ENCODE results near the gene RFTN1.

GRCh38 chr3:16280671-16281070 is 232.8 kb downstream of the RFTN1 start:
- TF ChIP-seq, protein P1, sequence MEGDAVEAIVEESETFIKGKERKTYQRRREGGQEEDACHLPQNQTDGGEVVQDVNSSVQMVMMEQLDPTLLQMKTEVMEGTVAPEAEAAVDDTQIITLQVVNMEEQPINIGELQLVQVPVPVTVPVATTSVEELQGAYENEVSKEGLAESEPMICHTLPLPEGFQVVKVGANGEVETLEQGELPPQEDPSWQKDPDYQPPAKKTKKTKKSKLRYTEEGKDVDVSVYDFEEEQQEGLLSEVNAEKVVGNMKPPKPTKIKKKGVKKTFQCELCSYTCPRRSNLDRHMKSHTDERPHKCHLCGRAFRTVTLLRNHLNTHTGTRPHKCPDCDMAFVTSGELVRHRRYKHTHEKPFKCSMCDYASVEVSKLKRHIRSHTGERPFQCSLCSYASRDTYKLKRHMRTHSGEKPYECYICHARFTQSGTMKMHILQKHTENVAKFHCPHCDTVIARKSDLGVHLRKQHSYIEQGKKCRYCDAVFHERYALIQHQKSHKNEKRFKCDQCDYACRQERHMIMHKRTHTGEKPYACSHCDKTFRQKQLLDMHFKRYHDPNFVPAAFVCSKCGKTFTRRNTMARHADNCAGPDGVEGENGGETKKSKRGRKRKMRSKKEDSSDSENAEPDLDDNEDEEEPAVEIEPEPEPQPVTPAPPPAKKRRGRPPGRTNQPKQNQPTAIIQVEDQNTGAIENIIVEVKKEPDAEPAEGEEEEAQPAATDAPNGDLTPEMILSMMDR (IDR thresholded peaks at IDR 0.05; ENCODE audit: extremely low read depth in 1 of 2, insufficient read depth in 1 of 2, low read depth in 1 of 2, low read length in 2 of 2), result no peak
- TF ChIP-seq POLR2A (IDR thresholded peaks at IDR 0.05; ENCODE audit: low read depth, low read length), result no peak
- TF ChIP-seq MYC (IDR thresholded peaks at IDR 0.05; ENCODE audit: low read depth, low read length), result no peak
- TF ChIP-seq POLR2AphosphoS5 (IDR thresholded peaks at IDR 0.05; ENCODE audit: insufficient read depth, low read depth, low read length), result no peak
- TF ChIP-seq GATA2 (IDR thresholded peaks at IDR 0.05; ENCODE audit: insufficient read depth, insufficient read length, low read depth, low read length), result no peak
- no peak for TF ChIP-seq FOS (IDR thresholded peaks at IDR 0.05; ENCODE audit: borderline replicate concordance, insufficient read depth, low read length)
- TF ChIP-seq MAX (IDR thresholded peaks at IDR 0.05; ENCODE audit: insufficient read depth, insufficient read length), result no peak
- TF ChIP-seq EZH2 (IDR thresholded peaks at IDR 0.05; ENCODE audit: borderline replicate concordance, low read depth, low read length, severe bottlenecking), result no peak
